ENCODE data around the gene GDF2. TPM values are rescaled to one million over a fixed set of nuclear protein-coding genes. Genes with fewer than 3 reads are reported as not detected.
A peak's percentile ranks its signal among the peaks of the same experiment; 100 is the strongest.

Gene GDF2
- not detected for total RNA-seq

- no peaks in the 10 kb centered on the region for H3K27me3 Mint-ChIP-seq (ENCODE audit: low read depth)
- H3K4me1 Mint-ChIP-seq (ENCODE audit: low read depth): no peaks in the 10 kb centered on the region
- no peak within 1 kb of the TSS for H3K4me3 Mint-ChIP-seq
- intact Hi-C loops (cut with micrococcal nuclease): no loop called here
- CTCF ChIA-PET: interaction anchor here (1.1 to 2.2 kb wide), 4 partner anchors 11 to 298 kb away, joined by 3 to 7 read pairs (median 4); no protein-coding TSS in a partner anchor
- DNase-seq: no peak
- no peaks in the 10 kb centered on the region for H3K9me3 Mint-ChIP-seq
- H3K27ac Mint-ChIP-seq: no peak within 1 kb of the TSS
- no peaks in the 10 kb centered on the region for H3K36me3 Mint-ChIP-seq (ENCODE audit: low read depth)
Measured at GRCh38 chr10:47322300-47323061, at the start of gene GDF2. GDF2 (plus strand) TSS chr10:47322454; CDS start chr10:47322669, 215 bp downstream.

DNA sequence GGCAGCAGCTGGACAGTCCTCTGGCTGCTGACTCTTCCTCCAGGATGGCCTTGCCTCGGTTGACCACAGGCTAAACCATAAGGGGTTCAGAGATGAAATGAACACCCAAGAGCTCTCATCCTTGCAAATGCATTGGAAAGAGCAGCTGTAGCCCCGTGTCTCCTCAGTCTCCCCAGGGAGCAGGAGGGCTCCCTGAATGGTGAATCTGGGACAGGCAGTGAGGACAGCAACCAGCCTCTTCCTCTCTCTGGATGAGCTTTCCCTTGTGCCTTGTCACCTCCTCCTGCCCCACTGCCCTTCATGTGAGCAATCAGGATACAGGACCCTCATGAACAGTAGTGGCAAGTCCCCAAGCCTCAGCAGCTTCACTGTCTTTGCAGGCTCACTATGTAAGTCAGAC lies 46.2 kb upstream of the GDF2 start:
- no peak for DNase-seq
- H3K9me3 Mint-ChIP-seq: no peaks in the 10 kb centered on the region
- H3K4me3 Mint-ChIP-seq: no peak overlapping the region
- no peaks in the 10 kb centered on the region for H3K36me3 Mint-ChIP-seq (ENCODE audit: low read depth)
- CTCF ChIA-PET: interaction anchor here (1.1 to 1.4 kb wide), 2 partner anchors 22 to 37 kb away, joined by 3 to 4 read pairs; no protein-coding TSS in a partner anchor
- H3K4me1 Mint-ChIP-seq (ENCODE audit: low read depth): peaks cover 29% of the 10 kb centered on the region
- intact Hi-C loops (cut with micrococcal nuclease): no loop called here
- no peaks in the 10 kb centered on the region for H3K27me3 Mint-ChIP-seq (ENCODE audit: low read depth)
- peak overlapping the region; percentile 14 for H3K27ac Mint-ChIP-seq

DNA sequence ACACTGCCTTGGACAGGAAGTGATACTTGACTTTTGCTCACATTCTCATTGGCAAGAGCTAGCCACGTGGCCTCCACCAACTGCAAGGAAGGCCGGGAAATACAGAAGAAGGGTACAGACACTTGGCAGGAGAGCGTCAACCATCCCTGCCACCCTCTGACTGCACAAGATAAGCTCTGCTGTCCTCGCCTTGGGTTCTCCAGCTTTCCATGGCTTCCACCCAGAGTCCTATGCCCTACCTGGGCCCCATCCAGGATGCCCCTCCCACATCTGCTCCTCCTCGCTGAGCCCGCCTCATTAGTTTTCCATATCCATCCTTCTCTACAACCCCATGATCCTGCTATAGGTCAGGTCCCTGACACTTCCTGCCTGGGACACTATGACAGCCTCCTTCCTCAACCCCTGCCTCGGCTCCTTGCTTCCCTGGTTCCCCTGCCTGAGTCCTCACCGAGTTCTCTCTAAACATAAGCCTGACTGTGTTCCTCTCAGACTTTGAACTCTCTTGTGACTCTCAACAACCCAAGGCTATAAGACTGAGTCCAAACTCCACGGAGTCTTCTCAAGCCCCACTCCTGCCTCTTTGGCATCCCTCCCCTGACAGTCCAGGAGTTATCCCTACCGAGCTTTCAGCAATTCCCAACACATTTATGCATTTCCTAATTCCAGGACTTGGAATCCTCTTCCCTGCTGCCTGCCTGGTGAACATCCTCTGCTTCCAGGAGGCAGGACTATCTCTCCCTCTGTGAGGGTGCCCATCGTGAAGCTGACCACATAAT lies 45.5 kb upstream of the GDF2 start:
- intact Hi-C loops (cut with micrococcal nuclease): loop anchor here (1.0 kb wide), 1 partner anchor 19 kb away; no protein-coding TSS in a partner anchor

DNA sequence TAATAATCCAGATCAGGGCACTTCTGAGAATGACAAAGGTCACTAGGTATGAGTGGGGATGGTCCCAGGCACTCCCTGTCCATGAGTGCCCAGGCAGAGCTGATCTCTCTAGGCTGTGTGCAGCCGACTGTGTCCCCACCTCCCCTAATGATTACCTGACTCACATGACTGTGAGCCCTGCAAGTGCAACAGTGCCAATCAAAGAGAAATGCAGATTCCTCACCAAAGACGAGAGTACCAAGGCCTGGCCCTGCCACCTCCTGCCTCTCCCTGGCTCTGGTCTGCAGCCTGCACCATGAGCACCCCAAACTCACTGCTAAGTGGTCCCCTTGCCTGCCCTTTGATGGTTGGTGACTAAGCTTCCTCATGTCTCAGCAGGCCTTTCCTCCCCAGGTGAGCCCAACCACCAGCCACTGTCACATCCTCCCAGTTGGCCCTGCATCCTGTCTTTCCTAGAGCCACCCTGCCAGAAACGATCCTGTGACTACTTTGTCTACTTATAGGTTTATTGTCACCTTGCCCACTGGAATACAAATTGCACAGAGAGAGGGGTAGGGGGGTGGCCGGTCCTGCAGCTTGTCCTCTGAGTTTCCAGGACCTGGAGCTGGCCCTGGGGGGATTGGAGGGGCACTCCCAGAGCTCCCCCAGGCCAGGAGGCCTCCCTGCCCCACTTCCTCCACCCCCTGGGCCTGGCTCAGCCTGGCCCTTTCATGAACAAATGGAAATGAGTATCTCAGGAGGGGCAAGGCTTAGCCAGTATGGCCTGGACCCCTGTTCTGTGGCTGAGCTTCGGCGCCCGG lies 44.7 kb upstream of the GDF2 start:
- intact Hi-C loops (cut with micrococcal nuclease): loop anchor here (1.0 kb wide), 1 partner anchor 20 kb away; no protein-coding TSS in a partner anchor
- H3K36me3 Mint-ChIP-seq (ENCODE audit: low read depth): no peaks in the 10 kb centered on the region
- peaks cover 26% of the 10 kb centered on the region for H3K4me1 Mint-ChIP-seq (ENCODE audit: low read depth)
- no peak overlapping the region for H3K27ac Mint-ChIP-seq
- H3K9me3 Mint-ChIP-seq: no peaks in the 10 kb centered on the region
- no peak overlapping the region for H3K4me3 Mint-ChIP-seq
- peak; percentile 82 for DNase-seq
- no peaks in the 10 kb centered on the region for H3K27me3 Mint-ChIP-seq (ENCODE audit: low read depth)
- CTCF ChIA-PET: interaction anchor here (0.5 to 1.2 kb wide), 6 partner anchors 17 to 253 kb away, joined by 3 read pairs; no protein-coding TSS in a partner anchor

More for the DNA sequence above, 45.5 kb upstream of the GDF2 start:
- H3K27ac Mint-ChIP-seq: no peak overlapping the region
- no peaks in the 10 kb centered on the region for H3K27me3 Mint-ChIP-seq (ENCODE audit: low read depth)
- H3K4me1 Mint-ChIP-seq (ENCODE audit: low read depth): peaks cover 26% of the 10 kb centered on the region
- no peak overlapping the region for H3K4me3 Mint-ChIP-seq
- H3K9me3 Mint-ChIP-seq: no peaks in the 10 kb centered on the region
- no peak for DNase-seq
- H3K36me3 Mint-ChIP-seq (ENCODE audit: low read depth): no peaks in the 10 kb centered on the region
- CTCF ChIA-PET: interaction anchor here (0.9 to 1.4 kb wide), 5 partner anchors 17 to 252 kb away, joined by 3 read pairs; no protein-coding TSS in a partner anchor

- no peak overlapping the region for H3K27ac Mint-ChIP-seq
- peaks cover 26% of the 10 kb centered on the region for H3K4me1 Mint-ChIP-seq (ENCODE audit: low read depth)
- H3K9me3 Mint-ChIP-seq: no peaks in the 10 kb centered on the region
- CTCF ChIA-PET: interaction anchor here (0.5 to 1.2 kb wide), 3 partner anchors 18 to 112 kb away, joined by 3 read pairs; no protein-coding TSS in a partner anchor
- H3K36me3 Mint-ChIP-seq (ENCODE audit: low read depth): no peaks in the 10 kb centered on the region
- intact Hi-C loops (cut with micrococcal nuclease): no loop called here
- no peak for DNase-seq
- H3K27me3 Mint-ChIP-seq (ENCODE audit: low read depth): no peaks in the 10 kb centered on the region
- no peak overlapping the region for H3K4me3 Mint-ChIP-seq
Measured at GRCh38 chr10:47278152-47278473, 44.1 kb upstream of the GDF2 start.

DNA sequence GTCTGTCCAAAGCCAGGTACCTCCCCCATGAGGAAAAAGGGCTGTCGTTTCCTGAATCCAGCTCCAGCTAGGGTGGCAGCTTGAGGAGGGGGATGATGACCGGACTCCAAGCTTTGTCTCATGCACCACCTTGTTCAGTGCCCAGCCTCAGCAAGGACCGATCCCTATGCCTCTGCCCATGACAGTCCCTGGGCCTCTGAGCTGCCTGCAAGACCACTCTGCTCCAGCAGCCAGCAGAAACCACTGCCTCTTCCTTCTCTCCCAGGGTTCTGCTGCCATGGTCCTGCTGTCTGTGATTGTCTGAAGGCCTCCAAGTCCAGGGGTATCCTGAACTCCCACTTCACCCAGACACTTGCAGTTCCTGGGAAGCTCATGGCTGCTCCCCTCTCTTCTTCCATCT lies 43.5 kb upstream of the GDF2 start:
- intact Hi-C loops (cut with micrococcal nuclease): no loop called here
- CTCF ChIA-PET: interaction anchor here (0.6 to 1.0 kb wide), 2 partner anchors 58 to 113 kb away, joined by 3 to 4 read pairs; no protein-coding TSS in a partner anchor
- Mint-ChIP-seq H3K4me3 (no peak overlapping the region), H3K36me3 (ENCODE audit: low read depth) (no peaks in the 10 kb centered on the region), H3K4me1 (ENCODE audit: low read depth) (peaks cover 26% of the 10 kb centered on the region), H3K9me3 (no peaks in the 10 kb centered on the region), H3K27me3 (ENCODE audit: low read depth) (no peaks in the 10 kb centered on the region), H3K27ac (no peak overlapping the region)
- no peak for DNase-seq

DNA sequence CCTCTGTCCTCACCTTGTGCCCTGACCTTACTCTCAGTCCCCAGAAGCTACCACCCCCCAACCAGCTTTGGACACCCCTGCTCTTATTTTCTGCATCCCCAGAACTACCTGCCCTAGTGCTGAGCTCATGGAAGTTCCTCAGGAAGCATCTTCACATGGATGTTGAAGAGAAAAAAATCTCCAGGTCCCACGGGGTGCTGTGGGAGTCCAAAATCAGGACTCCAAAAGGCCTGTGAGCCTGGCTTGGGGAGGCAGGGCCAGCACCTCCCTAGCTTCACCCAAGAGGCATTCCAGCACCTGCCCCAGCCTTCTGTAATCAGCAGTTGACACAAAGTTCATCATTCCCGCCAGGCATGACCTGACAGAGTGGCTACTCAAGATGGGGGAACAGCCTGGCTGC lies 43.0 kb upstream of the GDF2 start:
- Mint-ChIP-seq H3K9me3 (no peaks in the 10 kb centered on the region), H3K36me3 (ENCODE audit: low read depth) (no peaks in the 10 kb centered on the region), H3K4me1 (ENCODE audit: low read depth) (peaks cover 26% of the 10 kb centered on the region), H3K27me3 (ENCODE audit: low read depth) (no peaks in the 10 kb centered on the region), H3K4me3 (no peak overlapping the region), H3K27ac (no peak overlapping the region)
- CTCF ChIA-PET: interaction anchor here (0.6 kb wide), 1 partner anchor 59 kb away, joined by 4 read pairs; no protein-coding TSS in a partner anchor
- intact Hi-C loops (cut with micrococcal nuclease): no loop called here
- DNase-seq: no peak

DNA sequence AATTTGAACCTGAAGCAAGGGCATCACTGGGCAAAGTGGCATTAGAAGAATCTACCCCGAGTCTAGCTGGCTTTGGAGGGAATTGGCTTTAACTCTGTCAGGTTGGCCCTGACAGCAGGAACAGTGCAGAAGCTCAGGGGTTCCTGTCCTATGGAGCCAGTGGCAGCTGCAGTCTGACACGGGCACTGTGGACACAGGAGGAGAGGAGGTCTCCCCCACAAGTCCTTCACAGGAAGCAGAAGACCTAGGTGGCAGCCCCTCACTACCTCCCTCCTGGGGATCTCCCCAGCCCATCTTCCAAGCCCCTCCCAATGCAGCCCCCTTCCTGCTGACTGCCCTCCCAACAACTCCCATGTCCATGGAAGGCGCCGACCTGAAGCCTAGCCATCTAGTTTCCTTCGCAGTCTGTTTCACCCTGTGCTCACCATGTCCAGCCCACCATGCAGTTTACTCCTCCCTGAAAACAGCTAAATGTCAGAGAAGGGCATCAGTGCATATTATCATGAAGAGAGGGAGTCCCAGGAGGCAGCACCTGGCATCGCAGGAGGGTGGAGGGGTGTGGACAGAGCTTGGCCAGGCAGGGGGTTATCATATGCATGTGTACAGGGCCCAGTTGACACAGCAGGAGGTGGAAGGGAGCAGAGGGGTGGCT lies 40.1 kb upstream of the GDF2 start:
- intact Hi-C loops (cut with micrococcal nuclease): no loop called here
- Mint-ChIP-seq H3K27ac (no peak overlapping the region), H3K27me3 (ENCODE audit: low read depth) (no peaks in the 10 kb centered on the region), H3K9me3 (no peaks in the 10 kb centered on the region), H3K4me3 (no peak overlapping the region), H3K4me1 (ENCODE audit: low read depth) (peaks cover 44% of the 10 kb centered on the region), H3K36me3 (ENCODE audit: low read depth) (no peaks in the 10 kb centered on the region)
- CTCF ChIA-PET: interaction anchor here (1.1 to 1.4 kb wide), 2 partner anchors 14 to 36 kb away, joined by 3 to 4 read pairs; no protein-coding TSS in a partner anchor
- DNase-seq: no peak

GRCh38 chr10:47282657-47283018 lies 39.6 kb upstream of the GDF2 start:
- no peaks in the 10 kb centered on the region for H3K36me3 Mint-ChIP-seq (ENCODE audit: low read depth)
- peaks cover 43% of the 10 kb centered on the region for H3K4me1 Mint-ChIP-seq (ENCODE audit: low read depth)
- no peak overlapping the region for H3K4me3 Mint-ChIP-seq
- intact Hi-C loops (cut with micrococcal nuclease): no loop called here
- no peak for DNase-seq
- no peaks in the 10 kb centered on the region for H3K27me3 Mint-ChIP-seq (ENCODE audit: low read depth)
- no peak overlapping the region for H3K27ac Mint-ChIP-seq
- CTCF ChIA-PET: interaction anchor here (1.1 to 1.4 kb wide), 2 partner anchors 14 to 37 kb away, joined by 3 to 4 read pairs; no protein-coding TSS in a partner anchor
- no peaks in the 10 kb centered on the region for H3K9me3 Mint-ChIP-seq

DNA sequence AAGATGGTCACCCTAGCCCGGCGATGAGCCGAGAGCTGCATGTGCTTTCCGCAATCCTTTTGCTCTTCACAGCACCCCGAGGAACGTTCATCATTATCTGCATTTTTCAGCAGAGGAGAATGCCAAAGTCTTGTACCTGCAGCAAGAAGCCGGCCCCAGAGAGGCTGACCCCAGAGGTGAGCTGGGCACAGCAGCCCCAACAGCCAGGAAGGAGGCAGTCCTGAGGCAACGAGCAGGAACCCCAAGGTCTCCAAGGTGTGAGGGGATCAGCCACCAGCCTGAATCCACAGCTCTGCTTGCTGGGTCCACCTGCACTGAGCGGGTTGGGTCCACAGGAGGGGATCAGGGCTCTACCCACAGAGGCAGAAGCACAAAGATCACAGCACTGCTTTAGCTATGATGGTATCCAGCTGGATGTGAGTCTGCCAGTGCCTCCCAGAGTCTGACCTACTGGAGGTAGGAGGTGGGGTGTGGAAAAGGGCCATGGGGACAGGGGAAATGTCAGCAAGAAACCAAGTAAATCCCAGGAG lies 39.1 kb upstream of the GDF2 start:
- no peaks in the 10 kb centered on the region for H3K36me3 Mint-ChIP-seq (ENCODE audit: low read depth)
- CTCF ChIA-PET: interaction anchor here (1.0 to 1.4 kb wide), 3 partner anchors 13 to 37 kb away, joined by 3 to 4 read pairs (median 3); no protein-coding TSS in a partner anchor

GRCh38 chr10:47283848-47284247 lies 38.4 kb upstream of the GDF2 start:
- CTCF ChIA-PET: interaction anchor here (1.0 to 1.4 kb wide), 2 partner anchors 12 to 28 kb away, joined by 3 to 4 read pairs; no protein-coding TSS in a partner anchor
- H3K27ac Mint-ChIP-seq: no peak overlapping the region
- peaks cover 32% of the 10 kb centered on the region for H3K4me1 Mint-ChIP-seq (ENCODE audit: low read depth)
- no peaks in the 10 kb centered on the region for H3K27me3 Mint-ChIP-seq (ENCODE audit: low read depth)
- no peak overlapping the region for H3K4me3 Mint-ChIP-seq
- DNase-seq: no peak
- H3K9me3 Mint-ChIP-seq: no peaks in the 10 kb centered on the region
- H3K36me3 Mint-ChIP-seq (ENCODE audit: low read depth): no peaks in the 10 kb centered on the region
- intact Hi-C loops (cut with micrococcal nuclease): no loop called here

More for the DNA sequence above, 39.1 kb upstream of the GDF2 start:
- DNase-seq: no peak
- H3K4me3 Mint-ChIP-seq: no peak overlapping the region
- H3K9me3 Mint-ChIP-seq: no peaks in the 10 kb centered on the region
- intact Hi-C loops (cut with micrococcal nuclease): no loop called here
- no peaks in the 10 kb centered on the region for H3K27me3 Mint-ChIP-seq (ENCODE audit: low read depth)
- no peak overlapping the region for H3K27ac Mint-ChIP-seq
- peaks cover 38% of the 10 kb centered on the region for H3K4me1 Mint-ChIP-seq (ENCODE audit: low read depth)

Measured in activated naive CD4-positive, alpha-beta T cell treated with anti-CD3 and anti-CD28 coated beads for 36 hours (primary cell).